ENCODE measurements around the gene DAB2IP. TPM values are rescaled to one million over a fixed set of nuclear protein-coding genes. Genes with fewer than 3 reads are reported as not detected.

Gene DAB2IP
- total RNA-seq, 1 experiment from 2014 or later, result 52.6 TPM

DNA sequence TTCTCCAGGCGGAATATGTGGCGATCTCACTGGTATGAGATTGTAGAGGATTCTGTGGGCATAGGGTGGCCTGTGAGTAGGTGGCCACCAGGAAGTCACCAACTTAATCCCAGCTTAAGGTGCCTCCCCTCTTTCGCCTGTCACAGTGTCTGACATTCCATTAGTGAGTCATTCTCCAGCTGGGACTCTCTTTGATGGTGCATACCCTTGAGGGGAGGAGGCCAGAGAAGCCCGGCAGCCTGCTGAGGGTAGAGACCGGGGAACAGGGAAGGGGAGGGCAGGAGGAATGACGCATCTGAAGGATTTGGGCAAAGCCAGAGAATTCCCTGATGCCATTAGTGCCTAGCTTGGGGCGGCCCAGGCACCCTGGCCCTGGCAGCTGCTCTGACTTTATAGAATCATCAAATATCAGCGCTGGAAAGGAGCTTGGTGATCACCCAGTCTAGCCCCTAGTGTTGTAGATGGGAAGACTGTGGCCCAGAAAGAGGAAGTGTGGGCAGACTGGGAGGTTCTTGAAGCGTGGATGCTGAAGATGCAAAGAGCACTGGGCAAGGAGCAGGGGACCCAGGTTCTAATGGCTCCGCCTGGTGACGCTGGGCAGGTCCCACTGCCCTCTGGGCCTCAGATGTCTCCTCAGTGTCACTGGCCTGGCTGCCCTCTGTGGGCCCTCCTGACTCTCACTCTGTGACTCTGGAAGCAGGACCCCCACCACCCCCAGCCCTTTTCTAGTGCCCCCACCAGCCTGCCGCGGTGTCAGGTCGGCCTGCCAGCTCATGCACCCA lies 41.4 kb downstream of the DAB2IP start:
- POLR2A ChIA-PET, result no interaction called here
- H3K4me3 Mint-ChIP-seq, result no peak overlapping the region
- CTCF ChIA-PET, result interaction anchor here (0.8 to 10.1 kb wide), 9 partner anchors 7 to 147 kb away, joined by 3 to 93 read pairs (median 5); no protein-coding TSS in a partner anchor
- peak; percentile 23; the same call in 1 of the 2 replicates for ATAC-seq
- H3K9me3 Mint-ChIP-seq, result no peaks in the 10 kb centered on the region
- DNase-seq (ENCODE audit: low spot score), result no peak
- H3K4me1 Mint-ChIP-seq, result peaks cover 30% of the 10 kb centered on the region
- H3K27me3 Mint-ChIP-seq (ENCODE audit: low read depth), result peaks cover 2% of the 10 kb centered on the region; the same call in 1 of the 2 replicates
- H3K36me3 Mint-ChIP-seq, result no peaks in the 10 kb centered on the region
- TF ChIP-seq SP1 (CRISPR knock-in tag; conservative IDR thresholded peaks at IDR 0.05) (no peak), OVOL2 (CRISPR knock-in tag; IDR thresholded peaks at IDR 0.05; ENCODE audit: borderline replicate concordance) (no peak), ZNF671 (CRISPR knock-in tag; IDR thresholded peaks at IDR 0.05) (no peak), ZNF232 (CRISPR knock-in tag; IDR thresholded peaks at IDR 0.05) (no peak), ETV6 (CRISPR knock-in tag; IDR thresholded peaks at IDR 0.05) (no peak), HMGA2 (CRISPR knock-in tag; IDR thresholded peaks at IDR 0.05) (no peak), NR3C1 (CRISPR knock-in tag; conservative IDR thresholded peaks at IDR 0.05; ENCODE audit: low read depth) (no peak), SMAD3 (CRISPR knock-in tag; IDR thresholded peaks at IDR 0.05; ENCODE audit: borderline replicate concordance) (no peak)
- TF ChIP-seq, protein P1, sequence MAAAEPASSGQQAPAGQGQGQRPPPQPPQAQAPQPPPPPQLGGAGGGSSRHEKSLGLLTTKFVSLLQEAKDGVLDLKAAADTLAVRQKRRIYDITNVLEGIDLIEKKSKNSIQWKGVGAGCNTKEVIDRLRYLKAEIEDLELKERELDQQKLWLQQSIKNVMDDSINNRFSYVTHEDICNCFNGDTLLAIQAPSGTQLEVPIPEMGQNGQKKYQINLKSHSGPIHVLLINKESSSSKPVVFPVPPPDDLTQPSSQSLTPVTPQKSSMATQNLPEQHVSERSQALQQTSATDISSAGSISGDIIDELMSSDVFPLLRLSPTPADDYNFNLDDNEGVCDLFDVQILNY (CRISPR knock-in tag; IDR thresholded peaks at IDR 0.05), result no peak
- TF ChIP-seq, protein P2, sequence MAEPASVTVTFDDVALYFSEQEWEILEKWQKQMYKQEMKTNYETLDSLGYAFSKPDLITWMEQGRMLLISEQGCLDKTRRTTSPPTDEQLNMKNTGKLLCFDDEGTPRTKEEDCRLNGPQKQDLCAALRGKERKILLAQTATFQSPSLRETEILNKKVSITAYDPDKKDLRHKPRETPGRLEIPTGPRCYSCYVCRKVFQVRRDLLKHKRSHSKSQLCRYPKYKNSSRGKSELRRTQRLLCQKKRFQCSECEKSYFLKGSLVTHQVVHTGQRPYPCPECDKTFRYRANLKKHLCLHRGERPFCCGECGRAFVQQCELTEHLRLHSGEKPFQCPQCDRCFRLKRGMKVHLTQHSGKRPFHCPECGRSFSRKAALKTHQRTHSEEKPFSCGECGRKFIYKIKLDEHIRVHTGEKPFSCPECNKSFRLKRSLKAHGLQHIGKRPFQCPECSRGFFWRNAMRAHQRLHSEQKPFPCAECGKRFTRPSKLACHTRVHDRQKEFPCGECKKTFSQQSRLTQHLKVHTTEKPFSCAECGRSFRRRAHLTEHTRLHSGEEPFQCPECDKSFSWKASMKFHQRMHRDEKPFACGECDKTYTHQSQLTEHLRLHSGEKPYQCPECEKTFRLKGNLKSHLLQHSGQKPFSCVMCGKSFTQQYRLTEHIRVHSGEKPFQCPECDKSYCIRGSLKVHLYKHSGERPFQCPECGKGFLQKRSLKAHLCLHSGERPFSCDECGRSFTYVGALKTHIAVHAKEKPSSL (CRISPR knock-in tag; conservative IDR thresholded peaks at IDR 0.05), result no peak
- TF ChIP-seq, protein P3, sequence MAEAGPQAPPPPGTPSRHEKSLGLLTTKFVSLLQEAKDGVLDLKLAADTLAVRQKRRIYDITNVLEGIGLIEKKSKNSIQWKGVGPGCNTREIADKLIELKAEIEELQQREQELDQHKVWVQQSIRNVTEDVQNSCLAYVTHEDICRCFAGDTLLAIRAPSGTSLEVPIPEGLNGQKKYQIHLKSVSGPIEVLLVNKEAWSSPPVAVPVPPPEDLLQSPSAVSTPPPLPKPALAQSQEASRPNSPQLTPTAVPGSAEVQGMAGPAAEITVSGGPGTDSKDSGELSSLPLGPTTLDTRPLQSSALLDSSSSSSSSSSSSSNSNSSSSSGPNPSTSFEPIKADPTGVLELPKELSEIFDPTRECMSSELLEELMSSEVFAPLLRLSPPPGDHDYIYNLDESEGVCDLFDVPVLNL (CRISPR knock-in tag; IDR thresholded peaks at IDR 0.05; ENCODE audit: borderline replicate concordance, low read depth), result no peak
- TF ChIP-seq, protein P4, sequence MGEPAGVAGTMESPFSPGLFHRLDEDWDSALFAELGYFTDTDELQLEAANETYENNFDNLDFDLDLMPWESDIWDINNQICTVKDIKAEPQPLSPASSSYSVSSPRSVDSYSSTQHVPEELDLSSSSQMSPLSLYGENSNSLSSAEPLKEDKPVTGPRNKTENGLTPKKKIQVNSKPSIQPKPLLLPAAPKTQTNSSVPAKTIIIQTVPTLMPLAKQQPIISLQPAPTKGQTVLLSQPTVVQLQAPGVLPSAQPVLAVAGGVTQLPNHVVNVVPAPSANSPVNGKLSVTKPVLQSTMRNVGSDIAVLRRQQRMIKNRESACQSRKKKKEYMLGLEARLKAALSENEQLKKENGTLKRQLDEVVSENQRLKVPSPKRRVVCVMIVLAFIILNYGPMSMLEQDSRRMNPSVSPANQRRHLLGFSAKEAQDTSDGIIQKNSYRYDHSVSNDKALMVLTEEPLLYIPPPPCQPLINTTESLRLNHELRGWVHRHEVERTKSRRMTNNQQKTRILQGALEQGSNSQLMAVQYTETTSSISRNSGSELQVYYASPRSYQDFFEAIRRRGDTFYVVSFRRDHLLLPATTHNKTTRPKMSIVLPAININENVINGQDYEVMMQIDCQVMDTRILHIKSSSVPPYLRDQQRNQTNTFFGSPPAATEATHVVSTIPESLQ (CRISPR knock-in tag; IDR thresholded peaks at IDR 0.05), result no peak
- TF ChIP-seq, protein P5, sequence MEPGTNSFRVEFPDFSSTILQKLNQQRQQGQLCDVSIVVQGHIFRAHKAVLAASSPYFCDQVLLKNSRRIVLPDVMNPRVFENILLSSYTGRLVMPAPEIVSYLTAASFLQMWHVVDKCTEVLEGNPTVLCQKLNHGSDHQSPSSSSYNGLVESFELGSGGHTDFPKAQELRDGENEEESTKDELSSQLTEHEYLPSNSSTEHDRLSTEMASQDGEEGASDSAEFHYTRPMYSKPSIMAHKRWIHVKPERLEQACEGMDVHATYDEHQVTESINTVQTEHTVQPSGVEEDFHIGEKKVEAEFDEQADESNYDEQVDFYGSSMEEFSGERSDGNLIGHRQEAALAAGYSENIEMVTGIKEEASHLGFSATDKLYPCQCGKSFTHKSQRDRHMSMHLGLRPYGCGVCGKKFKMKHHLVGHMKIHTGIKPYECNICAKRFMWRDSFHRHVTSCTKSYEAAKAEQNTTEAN (CRISPR knock-in tag; IDR thresholded peaks at IDR 0.05), result no peak
- H3K27ac Mint-ChIP-seq, result no peak overlapping the region

DNA sequence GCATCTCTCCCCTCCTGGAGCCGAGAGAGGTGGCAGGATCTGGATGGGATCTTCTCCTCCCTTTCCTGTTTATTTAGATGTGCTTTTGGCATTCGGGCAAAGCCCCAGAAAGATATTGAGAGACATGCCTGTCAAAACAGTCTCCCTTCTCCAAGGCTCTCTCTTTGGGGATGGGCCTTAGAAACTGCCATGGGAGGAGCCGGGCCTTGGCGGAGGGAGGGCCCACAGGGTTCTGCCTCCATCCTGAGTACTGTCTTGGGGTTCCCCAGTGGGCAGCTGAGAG lies 41.9 kb downstream of the DAB2IP start:
- TF ChIP-seq SMAD3 (CRISPR knock-in tag; IDR thresholded peaks at IDR 0.05; ENCODE audit: borderline replicate concordance) (no peak), RELA (CRISPR knock-in tag; IDR thresholded peaks at IDR 0.05; ENCODE audit: borderline replicate concordance) (no peak), NR3C1 (CRISPR knock-in tag; conservative IDR thresholded peaks at IDR 0.05; ENCODE audit: low read depth) (no peak), FOXP1 (CRISPR knock-in tag; IDR thresholded peaks at IDR 0.05; ENCODE audit: borderline replicate concordance) (no peak)
- TF ChIP-seq, protein P6, sequence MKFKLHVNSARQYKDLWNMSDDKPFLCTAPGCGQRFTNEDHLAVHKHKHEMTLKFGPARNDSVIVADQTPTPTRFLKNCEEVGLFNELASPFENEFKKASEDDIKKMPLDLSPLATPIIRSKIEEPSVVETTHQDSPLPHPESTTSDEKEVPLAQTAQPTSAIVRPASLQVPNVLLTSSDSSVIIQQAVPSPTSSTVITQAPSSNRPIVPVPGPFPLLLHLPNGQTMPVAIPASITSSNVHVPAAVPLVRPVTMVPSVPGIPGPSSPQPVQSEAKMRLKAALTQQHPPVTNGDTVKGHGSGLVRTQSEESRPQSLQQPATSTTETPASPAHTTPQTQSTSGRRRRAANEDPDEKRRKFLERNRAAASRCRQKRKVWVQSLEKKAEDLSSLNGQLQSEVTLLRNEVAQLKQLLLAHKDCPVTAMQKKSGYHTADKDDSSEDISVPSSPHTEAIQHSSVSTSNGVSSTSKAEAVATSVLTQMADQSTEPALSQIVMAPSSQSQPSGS (CRISPR knock-in tag; IDR thresholded peaks at IDR 0.05; ENCODE audit: borderline replicate concordance, low read depth), result no peak
- TF ChIP-seq, protein P1 (CRISPR knock-in tag; IDR thresholded peaks at IDR 0.05), result no peak
- TF ChIP-seq, protein P7, sequence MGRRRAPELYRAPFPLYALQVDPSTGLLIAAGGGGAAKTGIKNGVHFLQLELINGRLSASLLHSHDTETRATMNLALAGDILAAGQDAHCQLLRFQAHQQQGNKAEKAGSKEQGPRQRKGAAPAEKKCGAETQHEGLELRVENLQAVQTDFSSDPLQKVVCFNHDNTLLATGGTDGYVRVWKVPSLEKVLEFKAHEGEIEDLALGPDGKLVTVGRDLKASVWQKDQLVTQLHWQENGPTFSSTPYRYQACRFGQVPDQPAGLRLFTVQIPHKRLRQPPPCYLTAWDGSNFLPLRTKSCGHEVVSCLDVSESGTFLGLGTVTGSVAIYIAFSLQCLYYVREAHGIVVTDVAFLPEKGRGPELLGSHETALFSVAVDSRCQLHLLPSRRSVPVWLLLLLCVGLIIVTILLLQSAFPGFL (CRISPR knock-in tag; IDR thresholded peaks at IDR 0.05; ENCODE audit: borderline replicate concordance), result no peak
- H3K27me3 Mint-ChIP-seq (ENCODE audit: low read depth), result peaks cover 5% of the 10 kb centered on the region; the same call in 1 of the 2 replicates
- no peaks in the 10 kb centered on the region for H3K9me3 Mint-ChIP-seq
- ChIA-PET POLR2A (no interaction called here), CTCF (interaction anchor here (0.8 to 10.1 kb wide), 6 partner anchors 9 to 148 kb away, joined by 3 to 93 read pairs (median 5); no protein-coding TSS in a partner anchor)
- DNase-seq (ENCODE audit: low spot score), result no peak
- no peaks in the 10 kb centered on the region for H3K36me3 Mint-ChIP-seq
- H3K27ac Mint-ChIP-seq, result no peak overlapping the region
- no peak for ATAC-seq
- H3K4me3 Mint-ChIP-seq, result no peak overlapping the region
- peaks cover 34% of the 10 kb centered on the region for H3K4me1 Mint-ChIP-seq
